Natural killer cell treated with Interleukin-12 subunit alpha and Interleukin-12 subunit beta and Interleukin-15 and Interleukin-18, amount 100 ng/mL, for 72 hours (primary cell): ENCODE data around the gene ZNRD2. TPM values are rescaled to one million over a fixed set of nuclear protein-coding genes. Genes with fewer than 3 reads are reported as not detected.

ENCODE experiments used
- ATAC-seq, 2 donors: fragments of 150-1000 bp; cut with Tn5 transposase in 1 of 2; sonication (Bioruptor Pico), chemical (Tn5 transposase) in 1 of 2; 2 replicates each; pipeline ENCODE4 v1.10.0; 2021
- DNase-seq: peaks from one replicate; pipeline ENCODE4 v3.0.0; 2022; ENCODE audit warnings: low spot score
- H3K27ac Mint-ChIP-seq, 2 donors: 1 replicate in 1 of 2; 2 replicates in 1 of 2; pipeline ENCODE4 v1.8.0; 2022; ENCODE audit warnings: mixed read lengths in 2 of 2, mild to moderate bottlenecking in 1 of 2, moderate library complexity in 1 of 2
- H3K27me3 Mint-ChIP-seq, 2 donors: 1 replicate in 1 of 2; 2 replicates in 1 of 2; pipeline ENCODE4 v1.8.0; 2022; ENCODE audit warnings: mixed read lengths in 2 of 2
- H3K36me3 Mint-ChIP-seq: one replicate; pipeline ENCODE4 v1.8.0; 2022; ENCODE audit warnings: mixed read lengths
- H3K4me1 Mint-ChIP-seq, 2 donors: 1 replicate in 1 of 2; 2 replicates in 1 of 2; pipeline ENCODE4 v1.8.0; 2022; ENCODE audit warnings: low read depth in 2 of 2, mixed read lengths in 2 of 2, mild to moderate bottlenecking in 1 of 2
- H3K4me3 Mint-ChIP-seq: one replicate; pipeline ENCODE4 v1.8.0; 2022; ENCODE audit warnings: mixed read lengths
- H3K9me3 Mint-ChIP-seq: 2 replicates; pipeline ENCODE4 v1.8.0; 2022; ENCODE audit warnings: mixed read lengths
- total RNA-seq, 2 donors: library from RNA; stranded (reverse); gene quantifications; one replicate each; pipeline ENCODE4 v1.2.3, GENCODE V29; 2022

Gene ZNRD2
- total RNA-seq, 2 donors from 2014 or later: 55.8 to 89.3 TPM

GRCh38 chr11:65586676-65587075, 16.4 kb downstream of the ZNRD2 start:
- Mint-ChIP-seq H3K4me1 (peaks cover 45 to 52% of the 10 kb centered on the region in 2 donors), H3K27me3 (no peaks in the 10 kb centered on the region), H3K36me3 (no peaks in the 10 kb centered on the region), H3K27ac (peak overlapping the region; percentile 93 to 96), H3K4me3 (peak overlapping the region; percentile 77), H3K9me3 (no peaks in the 10 kb centered on the region)
- no peak for ATAC-seq
- no peak for DNase-seq

DNA sequence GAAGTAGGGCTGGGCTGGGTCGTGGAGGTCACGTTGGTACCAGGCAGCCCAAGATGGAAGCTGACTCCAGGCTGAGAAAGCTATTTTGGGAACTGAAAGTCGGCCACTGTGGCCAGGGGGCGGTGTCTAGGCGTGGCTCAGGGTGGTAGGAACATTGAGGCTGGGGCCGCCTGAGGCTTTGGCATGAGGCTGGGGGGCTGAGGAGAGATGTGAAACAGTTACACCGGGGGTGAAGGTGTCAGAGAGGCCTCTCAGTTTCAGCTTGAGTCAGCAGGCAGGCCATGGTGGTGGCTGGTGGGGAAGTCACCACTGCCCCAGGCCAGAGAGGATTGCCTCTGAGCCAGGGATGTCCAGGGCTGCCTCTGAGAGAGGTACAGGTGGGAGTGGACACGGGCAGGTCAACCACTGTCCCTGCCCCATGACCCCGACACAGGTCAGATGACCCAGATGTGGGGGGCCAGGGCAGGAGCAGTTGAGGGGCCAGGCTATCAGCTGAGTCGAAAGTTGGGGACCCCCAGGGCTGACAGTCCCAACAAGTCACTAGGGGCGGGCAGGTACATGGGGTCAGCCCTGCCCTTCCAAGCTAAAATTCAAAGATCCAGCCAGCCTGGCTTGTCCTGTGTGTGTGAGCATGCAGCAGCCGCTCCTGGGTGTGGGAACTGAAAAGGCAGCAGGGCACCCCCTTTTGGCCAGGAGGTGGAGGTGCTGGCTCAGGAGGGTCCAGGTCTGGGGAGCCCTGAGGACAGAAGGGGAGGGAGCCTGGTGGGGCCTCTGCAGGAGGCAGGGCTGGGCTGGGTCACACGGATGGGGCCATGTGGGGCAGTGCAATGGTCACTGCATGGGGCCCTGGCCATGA, 18.1 kb downstream of the ZNRD2 start:
- Mint-ChIP-seq H3K4me1 (peaks cover 33 to 37% of the 10 kb centered on the region in 2 donors), H3K36me3 (no peaks in the 10 kb centered on the region), H3K27ac (peak overlapping the region; percentile 93 to 96), H3K9me3 (no peaks in the 10 kb centered on the region), H3K4me3 (peak overlapping the region; percentile 77), H3K27me3 (no peaks in the 10 kb centered on the region)
- peak; percentile 92 for DNase-seq
- ATAC-seq: peak; percentile 92

DNA sequence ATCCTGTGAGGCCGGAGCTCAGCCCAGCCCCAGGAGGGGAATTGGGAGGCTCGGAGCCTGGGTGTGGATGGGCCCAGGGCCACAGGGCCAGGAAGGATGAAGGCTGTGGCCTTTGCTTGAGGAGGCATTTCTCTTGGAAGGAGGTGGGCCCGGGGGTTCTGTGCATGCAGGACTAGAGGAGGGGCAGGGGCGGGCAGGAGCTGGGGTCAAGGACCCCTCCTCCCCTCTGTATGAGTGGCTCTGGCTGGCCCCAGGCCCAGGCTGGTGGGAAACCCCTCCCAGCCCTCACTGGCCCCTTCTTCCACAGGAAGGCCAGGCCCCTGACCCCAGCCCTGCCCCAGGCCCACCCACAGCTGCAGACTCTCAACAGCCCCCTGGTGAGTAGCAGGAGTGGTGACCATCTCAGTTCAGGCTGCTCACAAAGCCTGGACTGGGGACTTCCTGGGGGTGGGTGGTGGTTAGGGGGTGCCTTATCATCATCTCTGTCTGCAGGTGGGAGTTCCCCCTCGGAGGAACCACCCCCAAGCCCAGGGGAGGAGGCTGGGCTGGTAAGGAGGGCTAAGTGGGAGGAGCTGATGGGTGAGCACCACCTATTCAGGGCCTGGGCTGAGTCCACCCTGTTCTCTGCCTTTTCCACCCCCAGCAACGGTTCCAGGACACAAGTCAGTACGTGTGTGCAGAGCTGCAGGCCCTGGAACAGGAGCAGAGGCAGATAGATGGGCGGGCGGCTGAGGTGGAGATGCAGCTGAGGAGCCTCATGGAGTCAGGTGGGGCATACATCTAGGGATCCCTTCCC, 19.4 kb downstream of the ZNRD2 start:
- H3K27ac Mint-ChIP-seq: peak overlapping the region; percentile 93 to 96
- ATAC-seq (peak; percentile 43 to 54), DNase-seq (peak; percentile 79)
- H3K4me1 Mint-ChIP-seq: peaks cover 27 to 30% of the 10 kb centered on the region in 2 donors
- no peaks in the 10 kb centered on the region for H3K27me3 Mint-ChIP-seq
- H3K36me3 Mint-ChIP-seq: no peaks in the 10 kb centered on the region
- H3K9me3 Mint-ChIP-seq: no peaks in the 10 kb centered on the region
- peak overlapping the region; percentile 77 for H3K4me3 Mint-ChIP-seq

DNA sequence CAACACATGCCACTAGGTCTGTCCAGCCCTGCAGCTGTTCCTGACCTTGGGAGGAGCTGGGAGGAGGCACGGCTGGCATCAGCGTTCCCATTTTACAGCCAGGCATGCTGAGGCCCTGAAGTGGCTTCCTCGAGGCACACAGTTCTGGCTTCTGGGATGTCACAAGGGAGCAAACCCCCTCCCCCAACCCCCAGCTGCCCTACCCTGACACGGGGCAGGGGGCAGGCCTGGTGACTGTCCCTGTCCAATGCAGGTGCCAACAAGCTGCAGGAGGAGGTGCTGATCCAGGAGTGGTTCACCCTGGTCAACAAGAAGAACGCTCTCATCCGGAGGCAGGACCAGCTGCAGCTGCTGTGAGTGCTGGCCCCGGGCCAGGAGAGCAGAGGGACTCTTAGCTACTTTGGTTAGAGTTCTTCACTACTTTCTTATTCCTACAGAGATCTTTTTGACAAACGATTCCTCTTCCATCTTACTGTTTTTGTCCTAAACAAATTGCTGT, 20.0 kb downstream of the ZNRD2 start:
- Mint-ChIP-seq H3K36me3 (no peaks in the 10 kb centered on the region), H3K9me3 (no peaks in the 10 kb centered on the region), H3K4me3 (no peak overlapping the region), H3K27ac (peak overlapping the region; percentile 44 to 65), H3K4me1 (peaks cover 27 to 33% of the 10 kb centered on the region in 2 donors), H3K27me3 (no peaks in the 10 kb centered on the region)
- ATAC-seq: no peak
- no peak for DNase-seq

DNA sequence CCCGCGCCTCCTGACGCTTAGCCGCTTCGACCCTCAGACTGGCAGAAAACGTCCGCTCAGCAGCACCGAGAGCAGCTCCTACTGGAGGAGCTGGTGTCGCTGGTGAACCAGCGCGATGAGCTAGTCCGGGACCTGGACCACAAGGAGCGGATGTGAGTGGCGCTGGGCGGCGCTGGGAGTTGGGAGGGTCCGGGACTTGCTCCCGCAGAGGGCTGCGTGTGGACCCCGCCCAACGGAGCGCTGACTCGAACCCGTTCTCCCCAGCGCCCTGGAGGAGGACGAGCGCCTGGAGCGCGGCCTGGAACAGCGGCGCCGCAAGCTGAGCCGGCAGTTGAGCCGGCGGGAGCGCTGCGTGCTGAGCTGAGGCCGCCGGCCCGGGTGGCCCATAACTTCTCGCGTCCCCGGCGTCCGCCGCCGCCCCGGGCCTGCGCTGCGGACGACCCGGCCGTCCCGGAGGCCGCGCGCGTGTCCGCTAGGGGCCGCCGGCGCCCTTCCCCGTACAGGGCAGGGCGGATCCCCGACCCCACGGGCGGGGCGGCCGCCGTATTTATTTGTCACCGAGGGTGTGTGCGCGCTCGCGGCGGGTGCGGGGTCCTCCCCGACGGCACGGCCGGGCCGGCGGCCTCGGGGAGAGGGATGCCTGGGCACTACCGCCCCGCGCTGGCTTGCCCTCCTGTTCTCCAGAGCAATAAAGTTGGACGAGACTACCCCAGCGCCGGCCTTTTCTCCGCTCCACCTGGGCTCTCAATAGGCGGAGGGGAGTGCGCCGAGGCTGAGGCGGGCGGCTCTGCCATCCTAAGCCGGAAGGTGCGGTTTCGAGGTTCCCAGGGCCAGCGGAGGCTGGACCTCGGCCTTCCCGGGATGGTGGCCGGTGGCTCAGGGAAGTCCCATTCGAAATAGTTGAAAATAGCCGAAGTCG, 21.9 kb downstream of the ZNRD2 start:
- Mint-ChIP-seq H3K9me3 (no peaks in the 10 kb centered on the region), H3K36me3 (no peaks in the 10 kb centered on the region), H3K4me3 (no peak overlapping the region)

GRCh38 chr11:65592858-65593517, 22.7 kb downstream of the ZNRD2 start:
- DNase-seq (no peak), ATAC-seq (no peak)
- Mint-ChIP-seq H3K4me3 (no peak overlapping the region), H3K27me3 (no peaks in the 10 kb centered on the region), H3K9me3 (no peaks in the 10 kb centered on the region), H3K27ac (no peak overlapping the region), H3K36me3 (no peaks in the 10 kb centered on the region), H3K4me1 (peaks cover 12 to 23% of the 10 kb centered on the region in 2 donors)

More for the DNA sequence above, 21.9 kb downstream of the ZNRD2 start:
- DNase-seq (no peak), ATAC-seq (no peak)
- H3K27ac Mint-ChIP-seq: no peak overlapping the region
- H3K4me1 Mint-ChIP-seq: peaks cover 19 to 30% of the 10 kb centered on the region in 2 donors
- no peaks in the 10 kb centered on the region for H3K27me3 Mint-ChIP-seq

DNA sequence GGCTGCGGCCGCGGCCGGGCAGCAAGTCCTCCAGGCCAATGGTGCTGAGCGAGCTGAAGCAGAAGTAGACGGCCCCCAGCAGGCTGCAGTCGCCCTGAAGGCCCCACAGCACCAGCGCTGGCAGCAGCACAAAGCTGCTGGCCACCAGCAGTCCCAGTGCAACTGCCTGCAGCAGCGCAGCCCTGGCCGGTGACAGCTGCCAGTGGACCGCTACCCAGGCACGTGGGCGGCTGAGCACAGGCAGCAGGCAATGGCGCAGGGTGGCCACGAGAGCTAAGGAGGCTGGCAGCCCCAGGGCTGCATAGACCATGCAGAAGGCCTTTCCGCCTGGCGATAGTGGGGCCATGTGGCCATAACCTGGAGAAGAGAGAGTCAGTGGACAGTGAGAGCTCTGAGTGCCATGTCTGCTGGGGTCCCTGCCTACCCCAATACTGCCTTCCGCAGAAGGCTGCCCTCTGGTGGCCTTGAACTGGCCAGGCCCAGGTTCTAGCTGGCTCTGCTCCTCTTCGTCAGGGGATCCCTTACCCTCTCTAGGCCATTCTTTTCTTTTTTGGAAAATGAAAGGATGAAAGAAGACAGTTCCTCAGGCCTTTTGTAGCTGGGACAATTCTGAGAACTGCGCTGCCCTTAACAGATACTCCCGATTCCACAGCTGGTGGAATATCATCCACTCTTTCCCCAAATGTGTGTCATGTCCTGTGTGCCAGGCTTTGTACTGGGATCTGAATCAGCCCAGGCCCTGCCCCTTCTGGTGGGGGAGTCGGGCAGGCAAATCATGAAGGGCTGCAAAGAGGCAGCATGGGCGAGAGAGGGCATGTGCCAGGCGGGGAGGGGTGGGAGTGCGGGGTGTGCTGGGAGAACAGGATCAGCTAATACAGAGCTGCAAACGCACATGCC, 23.5 kb downstream of the ZNRD2 start:
- Mint-ChIP-seq H3K4me3 (no peak overlapping the region), H3K4me1 (peaks cover 4 to 16% of the 10 kb centered on the region in 2 donors), H3K36me3 (no peaks in the 10 kb centered on the region), H3K27ac (no peak overlapping the region), H3K9me3 (no peaks in the 10 kb centered on the region), H3K27me3 (no peaks in the 10 kb centered on the region)
- ATAC-seq (peak; percentile 50 to 63), DNase-seq (no peak)

- Mint-ChIP-seq H3K9me3 (no peaks in the 10 kb centered on the region), H3K4me3 (no peak overlapping the region), H3K27me3 (no peaks in the 10 kb centered on the region), H3K36me3 (no peaks in the 10 kb centered on the region), H3K27ac (no peak overlapping the region), H3K4me1 (peaks cover 0 to 12% of the 10 kb centered on the region in 2 donors)
- ATAC-seq (no peak), DNase-seq (no peak)
Measured at GRCh38 chr11:65595131-65595530, 24.9 kb downstream of the ZNRD2 start.

DNA sequence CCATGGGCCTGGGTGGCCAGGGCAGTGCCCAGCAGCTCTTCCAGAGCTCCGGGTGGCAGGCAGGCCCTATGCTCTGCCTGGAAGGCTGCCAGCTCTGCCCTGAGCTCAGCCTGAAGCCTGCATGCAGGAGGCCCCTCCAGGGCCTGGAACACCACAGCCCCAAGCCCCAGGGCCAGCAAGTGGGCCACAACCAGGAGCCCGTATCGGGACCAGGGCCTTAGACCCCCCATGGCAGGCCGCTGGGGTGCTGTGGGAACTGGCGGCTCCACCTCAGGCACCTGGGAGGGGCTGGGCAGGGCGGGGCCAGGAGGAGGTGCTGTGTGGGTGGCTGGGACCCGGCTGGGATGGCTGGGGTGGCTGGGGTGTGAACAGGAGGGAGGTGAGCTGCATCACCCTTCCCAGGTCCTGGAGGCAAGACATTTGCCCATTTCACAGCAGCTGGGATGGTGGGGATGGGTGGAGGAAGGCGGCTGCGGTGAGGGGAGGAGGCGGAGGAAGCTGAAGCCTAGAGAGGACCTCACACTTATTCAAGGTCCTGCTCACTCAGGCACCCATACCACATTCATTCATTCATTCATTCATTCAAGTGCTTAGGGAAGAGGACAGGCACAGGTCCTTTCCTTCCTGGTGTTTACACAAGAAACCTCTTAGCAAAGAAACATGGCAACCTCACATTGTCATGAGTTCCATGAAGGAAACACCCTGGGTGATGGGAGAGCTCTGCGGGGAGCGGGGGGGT, 25.4 kb downstream of the ZNRD2 start, which contains the start of gene KCNK7:
Gene KCNK7 (minus strand): TSS at position 258 of the 739 bp plus-strand sequence. CDS start 28 bp downstream, at position 230.
- H3K9me3 Mint-ChIP-seq: no peaks in the 10 kb centered on the region
- H3K4me3 Mint-ChIP-seq: no peak within 1 kb of the TSS
- DNase-seq (no peak), ATAC-seq (peak in 1 of 2 donors; percentile 24)
- no peaks in the 10 kb centered on the region for H3K27me3 Mint-ChIP-seq
- H3K27ac Mint-ChIP-seq: no peak within 1 kb of the TSS
- H3K36me3 Mint-ChIP-seq: no peaks in the 10 kb centered on the region
- peaks cover 0 to 10% of the 10 kb centered on the region in 2 donors for H3K4me1 Mint-ChIP-seq

GRCh38 chr11:65596520-65596919, 26.2 kb downstream of the ZNRD2 start:
- Mint-ChIP-seq H3K27ac (no peak overlapping the region), H3K4me1 (peaks cover 0 to 12% of the 10 kb centered on the region in 2 donors), H3K27me3 (no peaks in the 10 kb centered on the region), H3K4me3 (no peak overlapping the region), H3K36me3 (no peaks in the 10 kb centered on the region), H3K9me3 (no peaks in the 10 kb centered on the region)
- DNase-seq (no peak), ATAC-seq (no peak)

- Mint-ChIP-seq H3K36me3 (no peaks in the 10 kb centered on the region), H3K4me1 (peaks cover 0 to 12% of the 10 kb centered on the region in 2 donors), H3K9me3 (no peaks in the 10 kb centered on the region), H3K4me3 (no peak overlapping the region), H3K27ac (no peak overlapping the region), H3K27me3 (no peaks in the 10 kb centered on the region)
- DNase-seq (no peak), ATAC-seq (no peak)
Measured at GRCh38 chr11:65598258-65598699, 28.0 kb downstream of the ZNRD2 start.
